Sigmoid colon (tissue), 4 donors: ENCODE results near the gene PTPRN.

Experiments
- CTCF ChIP-seq, 4 experiments: fragments of 450-650 bp in 3 of 4; fragments of 200-600 bp in 1 of 4; IDR thresholded peaks; one replicate each; pipeline ENCODE4 v1.5.1; 2016 to 2019; ENCODE audit warnings: antibody characterized with exemption in 4 of 4, mild to moderate bottlenecking in 3 of 4, moderate library complexity in 2 of 4
- EP300 ChIP-seq, 4 donors: sonication (generic); formaldehyde crosslinking; IDR thresholded peaks; one replicate each; pipeline ENCODE4 v1.6.1; 2017; ENCODE audit warnings: antibody characterized with exemption in 4 of 4
- POLR2A ChIP-seq, 2 donors: fragments of 450-650 bp; IDR thresholded peaks; one replicate each; pipeline ENCODE4 v1.6.1; 2016; ENCODE audit warnings: antibody characterized with exemption in 2 of 2, mild to moderate bottlenecking in 2 of 2, moderate library complexity in 2 of 2
- POLR2AphosphoS5 ChIP-seq, 4 donors: sonication (generic); formaldehyde crosslinking; IDR thresholded peaks; one replicate each; pipeline ENCODE4 v1.6.1; 2017; ENCODE audit warnings: antibody characterized with exemption in 4 of 4

- no peak for TF ChIP-seq CTCF (IDR thresholded peaks at IDR 0.05)
- no peak for TF ChIP-seq POLR2A (IDR thresholded peaks at IDR 0.05)
- no peak for TF ChIP-seq EP300 (IDR thresholded peaks at IDR 0.05)
- no peak for TF ChIP-seq POLR2AphosphoS5 (IDR thresholded peaks at IDR 0.05)
Observed at GRCh38 chr2:219344751-219345430, 35.7 kb upstream of the PTPRN start.
